ENCODE measurements around the gene MSS51.

MSS51 gene

GRCh38 chr10:73433538-73433867 lies at the start of gene MSS51:
TSS of gene MSS51 (minus strand) at chr10:73433561. CDS start at chr10:73428284, 5,277 bp downstream.
- no peak for DNase-seq

GRCh38 chr10:73480158-73480557 lies 46.8 kb upstream of the MSS51 start:
- DNase-seq = no peak

- no peak for DNase-seq
These were observed 45.3 kb upstream of the MSS51 start for GRCh38 chr10:73478636-73479035.

- no peak for DNase-seq
These were observed 37.9 kb upstream of the MSS51 start for GRCh38 chr10:73471226-73471625.

GRCh38 chr10:73469579-73469978 lies 36.2 kb upstream of the MSS51 start:
- DNase-seq = no peak

- no peak for DNase-seq
These were observed 33.8 kb upstream of the MSS51 start for GRCh38 chr10:73467206-73467605.

- no peak for DNase-seq
These were observed 32.8 kb upstream of the MSS51 start for GRCh38 chr10:73465978-73466726.

- no peak for DNase-seq
These were observed 27.5 kb upstream of the MSS51 start for GRCh38 chr10:73460897-73461296.

GRCh38 chr10:73459683-73460314 lies 26.4 kb upstream of the MSS51 start:
- no peak for DNase-seq

- no peak for DNase-seq
These were observed 23.0 kb upstream of the MSS51 start for GRCh38 chr10:73456187-73456890.

GRCh38 chr10:73449113-73449512 lies 15.8 kb upstream of the MSS51 start:
- DNase-seq = no peak

GRCh38 chr10:73448384-73448783 lies 15.0 kb upstream of the MSS51 start:
- DNase-seq = no peak

GRCh38 chr10:73446926-73447325 lies 13.6 kb upstream of the MSS51 start:
- DNase-seq = no peak

- no peak for DNase-seq
These were observed 11.1 kb upstream of the MSS51 start for GRCh38 chr10:73444457-73444856.

- no peak for DNase-seq
These were observed 6.4 kb upstream of the MSS51 start for GRCh38 chr10:73439605-73440312.

- DNase-seq = no peak
These were observed 5.7 kb upstream of the MSS51 start for GRCh38 chr10:73439055-73439454.

GRCh38 chr10:73432646-73433537 lies 469 bp downstream of the MSS51 start:
- no peak for DNase-seq

GRCh38 chr10:73426318-73426717 lies 7.0 kb downstream of the MSS51 start:
- DNase-seq = no peak

- no peak for DNase-seq
These were observed 8.9 kb downstream of the MSS51 start for GRCh38 chr10:73424478-73424877.

GRCh38 chr10:73423309-73423708 lies 10.1 kb downstream of the MSS51 start:
- DNase-seq = no peak

GRCh38 chr10:73416571-73416970 lies 16.8 kb downstream of the MSS51 start:
- DNase-seq = no peak

- DNase-seq = no peak
These were observed 19.0 kb downstream of the MSS51 start for GRCh38 chr10:73414230-73414945.

Measured in DMS79 (cell line).